ENCODE data around the gene ELK1.

- TF ChIP-seq CTCF (conservative IDR thresholded peaks at IDR 0.05) = no peak
- TF ChIP-seq ZFX (IDR thresholded peaks at IDR 0.05) = no peak
These were observed 38.4 kb downstream of the ELK1 start for GRCh38 chrX:47611926-47612325.
